ENCODE data around the gene SLCO2B1. TPM values are rescaled to one million over a fixed set of nuclear protein-coding genes. Genes with fewer than 3 reads are reported as not detected.
A peak's percentile ranks its signal among the peaks of the same experiment; 100 is the strongest.

The SLCO2B1 gene
- total RNA-seq, 6 experiments from 2014 or later: 145 to 316 (median 199) TPM

GRCh38 chr11:75249704-75250103 is 98.8 kb downstream of the SLCO2B1 start:
- Histone ChIP-seq H3K9me3 (no peaks in the 10 kb centered on the region), H3K4me1 (peaks cover 0 to 3% (median 0%) of the 10 kb centered on the region in 4 donors), H3K4me3 (no peak overlapping the region), H3K36me3 (no peaks in the 10 kb centered on the region), H3K27ac (no peak overlapping the region), H3K27me3 (no peaks in the 10 kb centered on the region)
- 38% methylated on average over 3 of the region's 3 CpGs for WGBS (ENCODE audit: insufficient coverage, low coverage, low lambda C conversion rate, missing lambda C conversion rate)
- ATAC-seq (no peak), DNase-seq (peak in 2 of 3 donors; percentile 2 to 25)
- intact Hi-C loops (cut with DNase I): loop anchor here (5.0 to 10.0 kb wide), 3 partner anchors 37 to 225 kb away; no protein-coding TSS in a partner anchor
- TF ChIP-seq CTCF (IDR thresholded peaks at IDR 0.05) (no peak), POLR2A (IDR thresholded peaks at IDR 0.05) (no peak)

GRCh38 chr11:75254326-75254725 is 103.4 kb downstream of the SLCO2B1 start:
- Histone ChIP-seq H3K27me3 (no peaks in the 10 kb centered on the region), H3K27ac (no peak overlapping the region), H3K4me3 (no peak overlapping the region), H3K9me3 (no peaks in the 10 kb centered on the region), H3K36me3 (no peaks in the 10 kb centered on the region), H3K4me1 (no peaks in the 10 kb centered on the region)
- TF ChIP-seq POLR2A (IDR thresholded peaks at IDR 0.05): no peak
- TF ChIP-seq CTCF (IDR thresholded peaks at IDR 0.05): no peak
- intact Hi-C loops (cut with DNase I): no loop called here
- ATAC-seq (no peak), DNase-seq (no peak)

Other genes with a start within 250 kb of the SLCO2B1 start
- 10 to 100 TPM in 1 of 6 experiments, 1 to 10 TPM in 5; 4.7 to 15.7 (median 8.0) TPM for gene XRRA1, start 202.0 kb upstream of the SLCO2B1 start, total RNA-seq
- gene SPCS2, start 201.8 kb upstream of the SLCO2B1 start, total RNA-seq: 100 to 1,000 TPM in 5 of 6 experiments, 10 to 100 TPM in 1; 50.8 to 258 (median 107) TPM
- gene NEU3, start 162.2 kb upstream of the SLCO2B1 start, total RNA-seq: 1 to 10 TPM; 3.7 to 8.2 (median 6.2) TPM
- not detected for gene OR2AT4, start 54.2 kb upstream of the SLCO2B1 start, total RNA-seq
- not detected for gene TPBGL, start 89.7 kb downstream of the SLCO2B1 start, total RNA-seq
- 10 to 100 TPM in 5 of 6 experiments, 1 to 10 TPM in 1; 8.6 to 26.4 (median 24.5) TPM for gene ARRB1, start 200.6 kb downstream of the SLCO2B1 start, total RNA-seq
- gene RPS3, start 248.4 kb downstream of the SLCO2B1 start, total RNA-seq: 100 to 1,000 TPM; 311 to 560 (median 447) TPM

All from right lobe of liver (tissue), 6 donors.